GM21786 (cell line): ENCODE results near the gene RAB17.
A peak's percentile ranks its signal among the peaks of the same experiment; 100 is the strongest.
"Not testable (repeated sequence)": the region's sequence is repeated elsewhere in the genome, so short reads cannot be mapped to it uniquely, and the experiment has no call there.

ENCODE experiments used
- ATAC-seq: cut with Tn5 transposase; IDR thresholded peaks from one replicate; pipeline ENCODE4 v1.9.1; 2021; ENCODE audit not compliant: unreplicated experiment

Gene RAB17

GRCh38 chr2:237600205-237600846 is 9.8 kb upstream of the RAB17 start:
- ATAC-seq = no peak

- no peak for ATAC-seq
Measured at GRCh38 chr2:237599465-237600110, 9.1 kb upstream of the RAB17 start.

DNA sequence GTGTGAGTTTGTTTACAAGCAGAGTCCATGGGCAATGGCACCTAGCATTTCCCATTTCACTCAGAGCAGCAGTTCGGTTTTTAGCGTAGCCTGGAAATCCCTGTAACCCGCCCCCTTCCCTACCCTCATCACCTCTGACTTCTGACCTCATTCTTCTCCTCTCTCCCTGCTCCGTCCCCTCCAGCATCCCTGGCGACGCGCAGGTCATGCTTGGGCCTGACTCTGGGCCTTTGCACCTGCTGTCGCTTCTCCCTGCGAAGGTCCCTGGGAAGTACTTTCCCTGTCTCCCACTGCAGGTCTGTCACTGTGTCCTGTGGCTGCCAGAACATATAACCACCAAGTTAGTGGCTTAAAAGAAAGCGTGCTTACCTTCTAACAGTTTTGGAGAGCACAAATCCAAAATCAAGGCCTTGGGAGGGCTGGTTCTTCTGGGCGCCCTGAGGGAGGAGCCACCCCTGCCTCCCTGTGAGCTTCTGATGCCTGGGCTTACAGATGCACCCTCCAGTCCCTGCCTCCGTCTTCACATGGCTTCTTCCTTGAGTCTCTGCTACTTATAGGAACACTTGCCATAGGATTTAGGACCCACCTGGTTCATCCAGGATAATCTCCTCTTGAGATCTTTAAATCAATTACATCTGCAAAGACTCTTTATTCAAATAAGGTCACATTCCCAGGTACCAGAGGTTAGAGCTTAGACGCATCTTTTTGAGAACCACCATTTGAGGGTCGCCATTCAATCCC is 8.1 kb upstream of the RAB17 start:
- ATAC-seq = no peak

- no peak for ATAC-seq
Measured at GRCh38 chr2:237597196-237598145, 6.9 kb upstream of the RAB17 start.

GRCh38 chr2:237596520-237597195 is 6.1 kb upstream of the RAB17 start:
- ATAC-seq = no peak

DNA sequence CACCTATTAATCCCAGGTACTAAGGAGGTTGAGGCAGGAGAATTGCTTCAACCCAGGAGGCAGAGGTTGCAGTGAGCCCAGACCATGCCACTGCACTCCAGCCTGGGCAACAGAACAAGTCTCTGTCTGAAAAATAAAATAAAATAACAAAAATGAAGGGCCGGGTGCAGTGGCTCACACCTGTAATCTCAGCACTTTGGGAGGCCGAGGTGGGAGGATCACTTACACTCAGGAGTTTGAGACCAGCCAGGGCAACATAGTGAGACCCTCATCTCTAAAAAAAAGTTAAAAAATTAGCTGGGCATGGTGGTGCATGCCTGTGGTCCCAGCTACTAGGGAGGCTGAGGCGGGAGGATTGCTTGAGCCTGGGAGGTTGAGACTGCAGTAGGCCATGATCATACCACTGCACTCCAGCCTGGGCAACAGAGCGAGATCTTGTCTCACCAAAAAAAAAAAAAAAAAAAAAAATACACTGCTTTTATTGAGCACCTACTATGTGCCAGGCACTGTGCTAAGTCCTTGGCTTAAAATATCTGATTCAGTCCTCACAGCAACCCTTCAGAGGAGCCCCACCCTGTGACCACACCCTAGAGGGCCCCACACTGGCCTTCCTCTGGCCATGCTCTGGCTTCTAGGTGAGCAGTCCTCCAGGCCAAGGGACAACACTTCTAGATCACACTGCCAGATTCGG is 5.4 kb upstream of the RAB17 start:
- not testable (repeated sequence) for ATAC-seq

DNA sequence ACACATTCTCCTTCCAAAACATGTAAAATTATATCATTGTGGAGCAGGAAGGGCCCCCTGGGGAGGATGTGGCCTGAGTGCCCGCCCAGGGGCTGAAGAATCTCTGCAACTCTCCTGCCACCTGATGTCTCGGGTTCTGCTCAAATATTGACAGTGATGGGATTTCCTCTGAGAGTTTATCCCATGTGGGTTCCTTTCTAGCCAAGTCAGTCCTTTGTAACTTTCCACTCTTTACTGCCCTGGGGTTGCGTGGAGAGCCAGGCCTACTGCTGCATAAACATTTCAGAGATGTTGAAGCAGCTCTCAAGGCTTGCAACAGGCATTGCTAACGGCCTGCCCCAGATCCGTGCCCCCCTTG is 4.0 kb upstream of the RAB17 start:
- no peak for ATAC-seq

GRCh38 chr2:237593596-237594320 is 3.2 kb upstream of the RAB17 start:
- no peak for ATAC-seq

- no peak for ATAC-seq
Measured at GRCh38 chr2:237593036-237593435, 2.5 kb upstream of the RAB17 start.

DNA sequence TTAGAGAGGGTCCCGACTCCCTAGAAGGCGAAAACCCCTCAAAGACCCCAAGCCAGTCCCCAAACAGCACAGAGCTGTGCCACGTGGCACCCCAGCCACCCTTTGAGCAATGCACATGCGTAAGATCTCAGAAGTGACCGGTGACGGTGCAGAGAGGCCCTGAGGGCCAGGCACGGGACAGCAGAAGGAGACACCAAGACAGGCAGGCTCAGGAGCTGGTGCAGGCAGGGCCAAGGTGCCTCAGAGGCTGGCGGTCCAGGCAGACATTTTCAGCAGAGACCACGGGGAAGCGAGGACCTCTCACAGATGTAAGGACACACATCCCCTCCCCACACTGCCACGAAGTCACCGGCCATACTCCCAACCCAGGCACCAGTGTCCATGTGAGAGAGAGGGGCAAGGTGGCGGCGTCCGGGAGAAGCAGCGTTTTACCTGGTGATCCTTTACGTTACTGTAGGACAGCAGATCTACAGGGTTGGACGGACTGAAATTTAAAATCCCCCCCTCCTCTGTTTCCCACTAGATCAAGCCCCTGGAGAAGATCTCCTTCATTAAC is 2.0 kb upstream of the RAB17 start:
- no peak for ATAC-seq

- ATAC-seq = no peak
Measured at GRCh38 chr2:237591141-237591881, 777 bp upstream of the RAB17 start.

DNA sequence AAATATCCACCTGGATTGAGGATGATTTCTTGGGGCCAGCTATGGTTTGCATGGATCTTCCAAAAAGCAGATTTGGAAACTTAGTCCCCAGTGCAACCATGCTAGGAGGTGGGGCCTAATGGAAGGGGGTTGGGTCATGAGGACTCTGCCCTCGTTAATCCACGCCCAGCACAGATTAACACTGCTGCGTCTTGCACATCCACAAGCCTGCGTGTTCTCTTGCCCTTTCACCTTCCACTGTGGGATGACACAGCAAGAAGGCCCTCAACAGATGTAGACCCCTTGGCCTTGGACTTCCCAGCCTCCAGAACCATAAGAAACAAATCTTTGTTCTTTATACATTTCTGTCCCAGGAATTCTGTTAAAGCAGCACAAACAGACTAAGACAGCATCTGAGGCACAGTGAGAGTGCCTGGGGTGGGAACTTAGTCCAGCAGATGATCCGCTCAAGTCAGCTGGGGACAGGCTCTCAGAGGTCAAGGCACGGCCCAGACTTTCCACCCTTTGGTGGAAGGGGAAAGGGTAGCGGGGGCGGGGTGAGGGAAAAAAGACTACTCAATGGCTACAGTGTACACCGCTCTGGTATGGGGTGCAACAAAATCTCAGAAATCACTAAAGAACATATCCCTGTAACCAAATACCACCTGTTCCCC is 2.4 kb downstream of the RAB17 start:
- ATAC-seq = no peak

DNA sequence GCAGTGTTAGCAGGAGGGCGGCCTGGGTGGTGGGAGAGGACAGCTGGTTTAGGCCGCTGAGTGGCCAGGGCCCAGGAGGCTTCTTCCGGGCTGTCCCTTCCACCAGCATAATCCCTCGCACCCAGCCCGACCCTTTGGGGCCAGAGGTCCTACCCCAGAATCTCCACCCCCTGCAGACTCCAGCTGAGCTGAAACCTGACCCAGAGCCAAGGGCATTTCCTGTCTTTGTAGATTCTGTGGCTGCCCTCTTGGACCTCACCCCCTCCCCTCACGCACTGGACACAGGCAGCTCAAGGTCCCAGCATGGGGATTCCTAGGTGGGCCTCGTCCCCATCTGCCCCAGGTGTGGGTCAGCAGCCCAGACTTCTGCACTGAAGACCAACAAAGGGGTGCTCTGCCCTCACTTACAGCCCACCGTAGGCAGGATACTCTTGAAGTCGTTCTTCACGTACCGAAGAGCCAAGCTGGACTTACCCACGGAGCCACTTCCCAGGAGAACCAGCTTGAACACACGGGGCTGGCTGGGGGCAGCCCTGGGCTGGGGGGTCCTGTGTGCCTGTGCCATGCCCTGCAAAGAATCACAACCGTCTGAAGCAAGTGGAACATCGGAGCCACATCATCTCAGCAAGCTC is 4.8 kb downstream of the RAB17 start:
- ATAC-seq = no peak

DNA sequence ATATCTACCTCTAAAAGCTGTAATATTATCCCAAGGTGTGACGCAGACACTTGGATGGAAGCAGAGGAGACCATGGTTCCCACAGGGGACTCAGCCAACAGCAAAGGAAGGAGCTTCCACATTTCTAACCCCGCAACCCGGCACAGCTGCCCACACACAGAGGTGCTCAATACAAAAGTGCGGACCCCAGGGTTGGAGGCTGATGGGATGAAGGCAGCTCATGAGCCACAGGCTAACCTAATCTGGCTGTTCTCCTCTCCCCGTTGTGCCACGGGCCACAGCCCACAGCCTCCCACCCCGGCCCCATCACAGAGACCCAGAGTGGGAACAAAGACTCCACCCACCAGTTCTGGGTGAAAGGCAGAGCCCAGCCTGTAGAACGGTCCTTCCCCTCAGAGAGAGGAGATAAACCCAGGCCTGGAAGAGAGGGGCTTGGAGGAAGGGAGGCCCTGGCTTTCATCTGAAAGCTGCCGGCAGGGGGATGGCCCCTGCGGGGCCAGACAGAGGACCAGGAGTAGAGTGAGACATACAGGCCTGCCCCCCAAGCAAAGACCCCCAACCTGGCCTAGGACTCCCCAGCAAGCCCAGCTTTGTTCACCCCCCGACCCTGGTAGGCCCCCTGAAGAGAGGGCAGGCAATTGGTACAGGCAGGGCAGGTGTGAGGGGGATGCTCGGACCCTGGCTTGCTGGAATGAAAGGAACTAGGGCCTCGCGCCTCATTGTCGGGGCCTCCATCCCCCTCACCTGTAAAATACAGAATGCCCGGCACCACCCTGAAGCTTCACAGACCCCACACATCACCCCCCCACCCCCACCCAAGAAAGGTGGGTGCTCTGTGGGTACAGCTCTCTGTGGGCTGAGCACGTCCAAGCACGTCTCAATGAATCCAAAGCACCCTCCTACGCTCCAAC is 6.9 kb downstream of the RAB17 start:
- no peak for ATAC-seq

DNA sequence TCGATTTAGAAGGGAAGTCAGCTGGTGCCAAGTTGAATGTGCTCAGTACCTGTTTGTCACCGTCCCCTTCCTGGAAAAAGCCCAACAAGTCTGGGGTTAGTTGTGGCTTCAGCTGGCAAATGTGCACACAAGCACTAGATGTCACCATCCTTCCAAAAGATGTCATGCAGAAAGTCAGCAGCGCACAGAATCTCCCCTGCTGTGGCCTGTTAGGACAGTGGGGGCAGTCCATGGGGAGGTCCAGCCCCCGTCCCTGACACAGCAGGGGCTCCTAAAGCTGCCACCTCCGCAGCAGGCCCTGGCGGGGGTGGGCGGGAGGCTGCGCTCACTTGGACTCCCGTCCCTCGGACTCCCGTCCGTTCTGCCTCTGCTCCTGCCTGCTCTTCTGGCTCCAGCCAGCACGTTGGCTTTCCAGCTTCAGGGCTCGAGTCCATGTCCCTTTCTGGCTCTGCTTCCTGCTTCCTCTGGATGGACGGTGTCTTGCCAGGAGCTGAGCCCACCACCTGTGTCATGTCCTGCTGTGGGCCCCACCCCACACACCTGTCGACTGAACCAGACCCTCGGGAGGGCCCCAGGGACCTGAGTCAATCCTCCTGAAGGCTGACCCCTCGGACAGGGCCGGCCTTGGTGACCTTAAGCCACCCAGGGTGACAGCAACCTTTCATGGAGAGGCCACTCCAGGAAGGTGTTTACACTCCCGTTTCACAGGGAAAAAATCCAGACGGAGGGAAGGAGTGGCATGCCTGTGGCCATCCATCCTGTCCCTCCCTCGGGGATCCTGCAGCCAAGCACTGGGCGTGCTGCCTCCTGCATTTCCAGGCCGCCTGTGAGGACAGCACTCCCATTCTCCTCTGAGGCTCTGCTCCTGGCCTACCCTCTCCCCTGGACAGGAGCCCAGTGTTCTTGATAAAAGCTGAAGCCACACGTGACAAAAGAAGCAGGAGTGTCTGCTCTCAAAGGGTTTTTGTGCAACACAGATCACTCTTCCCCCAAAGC is 8.5 kb downstream of the RAB17 start:
- ATAC-seq = peak; percentile 48
